ENCODE data around the gene PPP1R26.

Gene PPP1R26

GRCh38 chr9:135454737-135455136 is 24.8 kb upstream of the PPP1R26 start:
- H3K36me3 ChIP-seq (ENCODE audit: control insufficient read depth in 2 of 2, insufficient read depth in 1 of 2, low read length in 2 of 2), result no peaks in the 10 kb centered on the region
- peak; percentile 84; the same call in 1 of the 2 replicates for TF ChIP-seq RBAK (tag by site-specific recombination; IDR thresholded peaks at IDR 0.05)
- no peak for TF ChIP-seq ZNF549 (tag by site-specific recombination; IDR thresholded peaks at IDR 0.05)
- TF ChIP-seq ZNF404 (tag by site-specific recombination; IDR thresholded peaks at IDR 0.05), result no peak
- no peak overlapping the region for H3K27ac ChIP-seq (ENCODE audit: extremely low read depth, low read depth, low read length)
- H3K9me3 ChIP-seq (ENCODE audit: control insufficient read depth, insufficient read depth, low read depth, low read length), result no peaks in the 10 kb centered on the region
- H3K4me3 ChIP-seq (ENCODE audit: low read depth, low read length), result no peak overlapping the region
- no peaks in the 10 kb centered on the region for H3K4me1 ChIP-seq (ENCODE audit: control insufficient read depth, insufficient read depth, low read length)
- ChIA-PET CTCF (interaction anchor here (0.6 kb wide), 2 partner anchors 267 to 1267 kb away, joined by 3 read pairs; no protein-coding TSS in a partner anchor), POLR2A (no interaction called here)

GRCh38 chr9:135455401-135456030 is 24.1 kb upstream of the PPP1R26 start:
- POLR2A ChIA-PET, result no interaction called here
- Histone ChIP-seq H3K4me3 (ENCODE audit: low read depth, low read length) (no peak overlapping the region), H3K27ac (ENCODE audit: extremely low read depth, low read depth, low read length) (no peak overlapping the region), H3K36me3 (ENCODE audit: control insufficient read depth in 2 of 2, insufficient read depth in 1 of 2, low read length in 2 of 2) (no peaks in the 10 kb centered on the region), H3K9me3 (ENCODE audit: control insufficient read depth, insufficient read depth, low read depth, low read length) (no peaks in the 10 kb centered on the region), H3K4me1 (ENCODE audit: control insufficient read depth, insufficient read depth, low read length) (no peaks in the 10 kb centered on the region)
- TF ChIP-seq ZNF544 (tag by site-specific recombination; IDR thresholded peaks at IDR 0.05) (no peak), GLIS1 (tag by site-specific recombination; IDR thresholded peaks at IDR 0.05) (no peak), ZNF324 (tag by site-specific recombination; IDR thresholded peaks at IDR 0.05) (no peak), ZNF266 (tag by site-specific recombination; IDR thresholded peaks at IDR 0.05; ENCODE audit: low read depth) (no peak), SETDB1 (IDR thresholded peaks at IDR 0.05; ENCODE audit: insufficient read length, low read length) (no peak), ZNF214 (tag by site-specific recombination; IDR thresholded peaks at IDR 0.05; ENCODE audit: borderline replicate concordance) (no peak), SP7 (tag by site-specific recombination; IDR thresholded peaks at IDR 0.05) (no peak), ZNF501 (tag by site-specific recombination; IDR thresholded peaks at IDR 0.05) (no peak), ZNF423 (tag by site-specific recombination; IDR thresholded peaks at IDR 0.05) (no peak), ZNF175 (tag by site-specific recombination; IDR thresholded peaks at IDR 0.05) (no peak), ZNF777 (tag by site-specific recombination; IDR thresholded peaks at IDR 0.05; ENCODE audit: borderline replicate concordance) (no peak), OVOL3 (tag by site-specific recombination; IDR thresholded peaks at IDR 0.05) (no peak), ZNF561 (tag by site-specific recombination; IDR thresholded peaks at IDR 0.05; ENCODE audit: borderline replicate concordance) (no peak), ZNF529 (tag by site-specific recombination; IDR thresholded peaks at IDR 0.05; ENCODE audit: insufficient replicate concordance) (no peak), ZNF654 (tag by site-specific recombination; IDR thresholded peaks at IDR 0.05; ENCODE audit: low read depth) (no peak), GFI1B (tag by site-specific recombination; IDR thresholded peaks at IDR 0.05) (no peak), ZNF146 (tag by site-specific recombination; IDR thresholded peaks at IDR 0.05) (no peak), ZNF394 (tag by site-specific recombination; IDR thresholded peaks at IDR 0.05; ENCODE audit: borderline replicate concordance) (no peak), ZNF2 (tag by site-specific recombination; IDR thresholded peaks at IDR 0.05) (no peak)
- TF ChIP-seq, protein P1, sequence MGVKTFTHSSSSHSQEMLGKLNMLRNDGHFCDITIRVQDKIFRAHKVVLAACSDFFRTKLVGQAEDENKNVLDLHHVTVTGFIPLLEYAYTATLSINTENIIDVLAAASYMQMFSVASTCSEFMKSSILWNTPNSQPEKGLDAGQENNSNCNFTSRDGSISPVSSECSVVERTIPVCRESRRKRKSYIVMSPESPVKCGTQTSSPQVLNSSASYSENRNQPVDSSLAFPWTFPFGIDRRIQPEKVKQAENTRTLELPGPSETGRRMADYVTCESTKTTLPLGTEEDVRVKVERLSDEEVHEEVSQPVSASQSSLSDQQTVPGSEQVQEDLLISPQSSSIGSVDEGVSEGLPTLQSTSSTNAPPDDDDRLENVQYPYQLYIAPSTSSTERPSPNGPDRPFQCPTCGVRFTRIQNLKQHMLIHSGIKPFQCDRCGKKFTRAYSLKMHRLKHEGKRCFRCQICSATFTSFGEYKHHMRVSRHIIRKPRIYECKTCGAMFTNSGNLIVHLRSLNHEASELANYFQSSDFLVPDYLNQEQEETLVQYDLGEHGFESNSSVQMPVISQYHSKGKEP (tag by site-specific recombination; IDR thresholded peaks at IDR 0.05), result no peak
- CTCF ChIA-PET, result interaction anchor here (0.7 to 1.3 kb wide), 2 partner anchors 18 to 110 kb away, joined by 3 to 4 read pairs; no protein-coding TSS in a partner anchor

Data from HEK293 (cell line).